HG03521 (cell line): ENCODE measurements around the gene OSBP2.
"Not testable (repeated sequence)": the region's sequence is repeated elsewhere in the genome, so short reads cannot be mapped to it uniquely, and the experiment has no call there.

Experiments used
- ATAC-seq: cut with Tn5 transposase; IDR thresholded peaks from one replicate; pipeline ENCODE4 v1.9.1; 2021; ENCODE audit warnings: mild to moderate bottlenecking, moderate library complexity; ENCODE audit not compliant: unreplicated experiment

OSBP2 gene

DNA sequence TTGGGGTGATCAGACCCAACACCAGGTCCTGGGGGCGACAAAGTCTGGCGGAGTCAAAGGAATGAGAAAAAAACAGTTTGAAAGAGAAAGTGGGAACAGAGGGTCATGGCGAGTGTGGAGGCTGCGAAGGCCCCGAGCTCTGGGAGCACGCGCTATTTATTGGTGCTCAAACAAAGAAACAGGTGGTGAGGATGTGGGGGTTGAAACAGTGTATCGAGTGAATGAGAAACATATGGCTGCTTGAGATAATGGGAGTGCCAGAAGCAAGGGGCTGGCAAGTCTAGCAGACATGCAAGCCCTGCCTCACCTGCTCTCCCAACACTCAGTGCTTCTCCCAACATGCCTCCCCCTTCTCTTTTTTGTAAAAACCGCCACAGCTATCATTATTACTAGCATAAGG lies 19.2 kb upstream of the OSBP2 start:
- ATAC-seq, result no peak

DNA sequence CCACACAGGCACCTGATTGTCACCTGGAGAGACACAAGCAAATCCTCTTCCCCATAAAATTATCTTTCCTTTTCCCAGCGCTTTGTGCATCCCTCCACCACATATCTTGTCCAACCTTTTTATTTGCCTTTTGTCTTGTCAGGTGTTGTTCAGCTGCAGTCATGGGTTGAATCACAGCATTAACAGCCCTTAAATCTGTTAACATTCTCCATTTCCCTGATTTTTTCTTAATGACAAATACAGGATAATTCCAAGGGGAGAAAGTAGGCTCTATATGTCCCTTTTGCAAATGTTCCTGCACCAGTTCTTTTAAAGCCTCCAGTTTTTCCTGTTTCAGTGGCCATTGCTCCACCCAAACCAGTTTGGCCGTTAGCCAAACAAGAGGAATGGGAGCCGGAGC lies 18.1 kb upstream of the OSBP2 start:
- not testable (repeated sequence) for ATAC-seq

DNA sequence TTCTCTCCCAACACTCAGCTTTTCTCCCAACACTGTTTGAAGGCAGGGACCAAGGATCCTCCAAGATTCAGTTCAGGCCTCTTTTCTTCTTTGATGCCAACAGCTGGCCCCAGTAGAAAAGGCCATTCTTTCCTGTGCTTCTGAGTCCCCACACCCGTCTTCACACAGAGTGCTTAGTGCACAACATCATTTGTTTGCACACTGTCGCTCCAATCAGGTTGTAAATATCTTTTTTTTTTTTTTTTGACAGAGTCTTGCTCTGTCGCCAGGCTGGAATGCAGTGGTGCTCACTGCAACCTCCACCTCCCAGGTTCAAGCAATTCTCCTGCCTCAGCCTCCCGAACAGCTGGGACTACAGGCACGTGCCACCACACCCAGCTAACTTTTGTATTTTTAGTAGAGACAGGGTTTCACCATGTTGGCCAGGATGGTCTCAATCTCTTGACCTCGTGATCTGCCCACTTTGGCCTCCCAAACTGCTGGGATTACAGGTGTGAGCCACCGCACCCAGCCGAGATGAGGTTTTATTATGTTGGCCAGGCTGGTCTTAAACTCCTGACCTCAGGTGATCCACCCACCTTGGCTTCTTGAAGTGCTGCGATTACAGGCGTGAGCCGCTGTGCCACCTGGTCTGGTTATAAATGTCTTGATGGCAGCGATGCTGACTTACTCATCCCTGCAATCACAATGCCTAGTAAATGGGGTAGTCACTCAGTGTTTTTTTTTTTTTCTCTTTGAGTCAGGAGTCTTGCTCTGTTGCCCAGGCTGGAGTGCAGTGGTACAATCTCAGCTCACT lies 14.6 kb upstream of the OSBP2 start:
- ATAC-seq, result not testable (repeated sequence)

DNA sequence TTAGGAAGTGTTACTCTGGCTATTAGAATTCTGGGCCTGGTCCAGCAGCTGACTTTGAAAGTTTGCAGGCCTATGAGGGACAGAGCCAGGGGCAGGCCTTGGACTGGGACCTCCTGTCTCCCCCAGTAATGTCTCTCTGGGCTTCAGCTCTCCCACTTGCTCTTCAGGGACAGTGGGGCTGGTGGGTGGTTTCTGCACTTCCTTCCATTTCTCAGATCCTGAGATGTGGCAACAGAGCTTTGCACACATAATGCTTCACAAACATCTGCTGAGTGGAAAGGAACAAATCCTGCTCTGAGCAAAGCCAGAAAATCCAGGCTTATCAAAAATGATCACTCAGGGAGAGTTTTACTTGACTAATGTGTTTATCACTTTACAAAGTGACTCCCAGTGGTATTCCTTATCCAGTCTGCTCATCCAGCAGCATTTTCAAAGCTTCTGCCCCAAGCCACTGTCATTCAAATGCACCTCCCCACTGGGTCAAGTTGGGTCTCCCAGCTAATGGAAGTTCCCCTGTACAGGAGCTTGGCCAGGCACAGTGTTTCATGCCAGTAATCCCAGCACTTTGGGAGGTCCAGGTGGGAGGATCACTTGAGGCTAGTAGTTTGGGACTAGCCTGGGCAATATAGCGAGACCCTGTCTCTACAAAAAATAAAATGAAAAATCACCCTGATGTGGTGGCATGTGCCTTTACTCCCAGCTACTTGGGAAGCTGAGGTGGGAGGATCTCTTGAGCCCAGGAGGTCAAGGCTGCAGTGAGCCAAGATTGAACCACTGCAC lies 13.5 kb upstream of the OSBP2 start:
- ATAC-seq, result no peak

DNA sequence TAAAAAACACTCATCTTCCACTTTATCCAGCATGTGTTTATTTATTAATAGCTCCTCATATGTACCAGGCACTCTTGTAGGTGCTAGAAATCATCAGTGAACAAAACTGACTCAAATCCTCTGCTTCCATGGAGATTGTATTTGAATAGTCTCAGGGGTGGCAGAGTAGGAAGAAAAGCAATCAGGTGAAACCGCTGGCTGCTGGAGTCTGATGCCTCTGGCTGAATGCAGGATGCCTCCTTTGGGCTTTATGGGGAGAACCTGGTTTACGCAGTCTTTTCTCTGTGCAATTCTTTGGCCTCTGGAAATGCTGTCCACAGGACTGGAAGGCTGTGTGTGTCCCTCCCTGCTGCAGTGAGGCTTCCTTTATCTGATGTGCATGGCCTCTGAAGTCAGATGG lies 12.8 kb upstream of the OSBP2 start:
- no peak for ATAC-seq

DNA sequence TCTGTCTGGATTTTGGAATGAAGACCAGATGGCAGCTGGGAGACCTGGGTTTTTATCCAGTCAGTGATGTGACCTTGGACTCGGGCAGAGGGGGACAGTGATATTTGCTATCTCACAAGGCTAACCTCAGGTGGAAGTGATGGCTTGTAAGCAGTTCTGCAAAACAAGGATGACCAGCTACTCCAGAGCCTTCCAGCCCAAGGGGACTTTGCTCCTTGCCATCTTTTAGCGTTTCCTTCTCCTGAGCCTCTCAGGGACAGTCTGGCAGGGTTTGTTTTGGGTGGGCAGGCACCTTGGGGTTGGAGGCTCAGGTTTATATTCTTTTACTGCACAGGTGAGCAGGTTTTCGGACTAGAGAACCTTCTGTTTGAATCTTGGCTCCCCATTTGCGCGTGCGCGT lies 9.5 kb upstream of the OSBP2 start:
- no peak for ATAC-seq

DNA sequence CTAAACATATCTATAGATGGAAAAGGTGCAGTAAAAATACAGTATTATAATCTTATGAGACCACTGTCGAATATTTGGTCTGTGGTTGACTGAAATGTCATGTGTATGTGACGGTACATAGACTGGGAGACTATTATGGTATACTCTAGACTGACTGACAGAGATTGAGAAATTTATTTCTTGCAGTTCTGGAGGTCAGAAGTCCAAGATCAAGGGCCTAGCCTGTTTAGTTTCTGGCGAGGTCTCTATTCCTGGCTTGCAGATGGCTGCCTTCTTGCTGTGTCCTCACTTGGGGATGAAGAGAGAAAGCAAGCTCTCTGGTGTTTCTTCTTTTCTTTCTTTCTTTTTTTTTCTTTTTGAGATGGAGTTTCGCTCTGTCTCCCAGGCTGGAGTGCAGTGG lies 7.3 kb upstream of the OSBP2 start:
- no peak for ATAC-seq

DNA sequence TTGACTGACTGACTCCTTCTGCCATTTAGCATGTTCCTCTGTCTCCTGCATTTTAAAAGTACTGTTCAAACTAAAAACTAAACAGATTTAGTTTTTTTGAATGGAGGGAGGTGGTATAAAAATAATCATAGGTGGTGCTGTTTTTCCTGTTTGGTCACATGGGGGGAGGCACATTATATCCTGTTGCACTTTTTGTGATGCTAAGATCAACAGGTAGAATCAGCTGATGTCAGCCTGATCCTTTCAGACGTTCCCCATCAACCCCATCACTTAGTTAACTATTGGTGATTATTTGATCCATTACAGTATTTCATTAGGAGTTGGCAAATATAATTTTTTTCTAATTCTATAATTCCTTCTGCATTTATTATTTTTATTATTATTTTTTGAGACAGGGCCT lies 5.1 kb upstream of the OSBP2 start:
- ATAC-seq, result no peak

DNA sequence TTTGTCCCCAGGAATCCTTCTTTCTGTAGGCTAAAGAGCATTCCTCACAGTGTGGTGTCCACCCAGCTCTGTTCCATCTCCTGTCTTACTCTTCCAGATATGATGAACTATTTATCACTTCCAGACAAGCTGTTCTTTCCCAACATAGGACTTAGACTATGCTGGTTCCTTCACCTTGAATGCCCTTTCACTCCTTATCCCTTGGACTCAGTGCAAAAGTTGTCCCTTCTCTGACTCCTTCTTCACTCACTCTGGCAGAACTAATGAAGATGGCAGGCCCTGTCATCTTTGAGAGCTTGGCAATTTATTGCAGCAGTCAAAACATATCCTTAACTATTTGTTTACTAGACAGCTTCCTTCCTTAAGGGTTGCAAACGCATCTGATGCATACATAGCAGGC lies 3.5 kb upstream of the OSBP2 start:
- ATAC-seq, result no peak

DNA sequence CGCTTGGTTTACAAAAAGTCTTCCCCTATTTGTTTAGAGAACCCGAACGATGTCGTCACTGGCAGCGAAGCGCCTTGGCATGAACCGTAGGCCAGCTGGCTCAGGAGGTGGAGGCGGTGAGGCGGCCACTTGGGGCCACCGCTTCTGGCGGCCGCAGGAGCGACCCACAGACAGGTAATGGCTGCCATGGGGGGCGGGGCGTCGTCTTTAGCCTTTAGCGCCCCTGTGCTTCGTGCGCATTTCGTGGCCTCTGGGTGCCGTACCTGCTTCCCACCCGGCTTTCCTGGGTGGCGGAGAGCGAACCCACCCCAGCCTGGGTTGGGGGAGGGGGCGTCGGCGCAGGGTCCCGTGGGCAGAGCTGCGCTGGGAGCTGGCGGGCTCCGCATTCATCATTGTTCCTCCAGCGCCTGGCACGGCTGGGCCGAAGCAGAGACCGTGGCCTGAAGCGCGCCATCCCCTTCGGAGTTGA lies 469 bp upstream of the OSBP2 start:
- ATAC-seq, result no peak

DNA sequence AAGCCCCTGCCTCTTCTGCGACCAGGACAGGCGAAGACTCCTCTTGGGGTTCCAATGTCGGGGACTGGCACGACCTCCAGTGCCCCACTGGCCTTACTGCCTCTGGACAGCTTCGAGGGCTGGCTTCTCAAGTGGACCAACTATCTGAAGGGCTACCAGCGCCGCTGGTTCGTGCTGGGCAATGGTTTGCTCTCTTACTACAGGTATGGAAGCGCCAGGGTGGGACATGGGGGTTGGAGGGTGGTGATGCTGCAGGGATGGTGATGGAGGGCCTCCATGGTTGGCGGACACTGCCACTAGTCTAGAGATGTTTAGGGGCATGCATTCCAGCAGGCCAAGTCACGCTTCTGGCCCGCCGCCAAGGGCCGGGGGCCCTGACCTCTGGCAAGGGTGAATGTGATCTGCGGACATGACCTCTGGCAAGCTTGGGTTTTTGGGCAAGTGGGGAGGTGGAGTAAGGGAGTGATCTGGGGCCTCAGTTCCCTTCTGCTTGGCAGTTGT lies 727 bp downstream of the OSBP2 start:
- ATAC-seq, result no peak

DNA sequence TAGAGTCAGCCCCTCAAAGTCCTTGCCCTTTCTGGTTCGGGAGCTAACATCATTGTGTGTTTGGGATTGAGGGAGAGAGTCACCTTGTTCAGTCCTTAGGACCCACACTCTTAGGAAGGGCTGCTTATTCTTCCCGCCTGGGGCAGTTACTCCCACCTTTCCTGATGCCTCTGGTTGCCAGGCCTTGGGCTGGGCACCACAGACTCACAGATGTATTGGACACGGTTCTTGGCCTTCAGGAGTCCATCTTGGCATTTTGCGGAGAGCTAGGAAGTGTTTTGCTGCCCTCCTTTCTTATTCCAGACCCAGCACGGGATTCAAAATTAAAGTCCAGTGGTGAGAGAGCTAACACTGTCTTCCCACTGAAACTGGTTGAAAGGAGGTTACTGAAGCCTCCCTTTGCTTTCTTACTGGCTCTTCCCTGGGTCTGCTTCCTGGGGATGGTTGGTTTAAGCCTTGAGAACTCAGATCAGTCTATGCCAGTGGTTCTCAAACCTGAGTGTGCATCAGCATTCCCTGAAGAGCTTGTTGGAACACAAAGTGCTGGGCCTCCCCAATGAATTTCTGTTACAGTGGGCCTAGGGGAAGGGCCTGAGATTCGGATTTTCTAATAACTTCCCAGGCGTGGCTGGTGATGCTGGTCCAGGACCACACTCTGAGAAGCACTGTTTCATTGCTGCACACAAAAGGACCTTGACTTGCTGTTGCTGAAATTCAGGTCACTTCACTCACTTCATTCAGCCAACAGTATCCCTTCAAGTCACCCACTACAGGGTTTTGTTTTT lies 1.4 kb downstream of the OSBP2 start:
- no peak for ATAC-seq

DNA sequence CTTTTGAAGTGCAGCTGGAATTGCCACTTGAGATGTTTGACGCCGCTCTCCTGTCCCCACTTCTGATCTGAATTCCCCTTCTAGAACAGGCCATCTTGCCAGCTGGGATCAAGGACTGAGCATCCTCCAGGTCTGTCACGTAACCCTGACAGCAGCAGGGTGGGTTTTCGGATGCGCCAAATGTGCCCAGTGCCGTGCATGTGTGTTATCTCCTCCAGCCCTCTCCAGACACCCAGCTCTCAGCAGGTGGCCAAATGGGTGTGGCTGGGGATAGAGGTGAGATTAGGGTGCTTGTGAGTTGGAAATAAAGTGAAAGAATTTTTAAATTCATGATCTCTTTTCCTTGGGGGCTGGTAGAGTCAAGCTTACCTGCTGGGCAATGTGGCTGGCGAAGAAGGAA lies 3.3 kb downstream of the OSBP2 start:
- ATAC-seq, result no peak

DNA sequence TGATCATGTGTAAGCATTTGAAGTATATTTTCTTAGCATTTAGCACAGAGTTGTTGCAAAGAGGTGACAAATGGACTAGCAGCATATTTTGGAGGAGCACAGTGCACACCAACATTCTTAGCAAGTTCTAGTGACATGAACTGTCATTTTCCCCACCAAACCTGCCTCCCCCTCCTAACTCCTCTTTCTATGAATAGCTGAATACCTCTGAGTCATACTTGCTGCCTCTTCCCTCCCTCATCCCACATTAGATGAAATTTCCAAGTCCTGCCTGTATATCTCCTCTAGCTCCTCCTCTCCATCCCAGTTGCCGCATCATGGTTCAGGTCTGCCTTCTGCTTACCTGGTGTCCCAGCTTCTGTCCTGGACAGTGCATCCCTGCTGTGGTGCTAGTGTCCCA lies 7.2 kb downstream of the OSBP2 start:
- no peak for ATAC-seq

DNA sequence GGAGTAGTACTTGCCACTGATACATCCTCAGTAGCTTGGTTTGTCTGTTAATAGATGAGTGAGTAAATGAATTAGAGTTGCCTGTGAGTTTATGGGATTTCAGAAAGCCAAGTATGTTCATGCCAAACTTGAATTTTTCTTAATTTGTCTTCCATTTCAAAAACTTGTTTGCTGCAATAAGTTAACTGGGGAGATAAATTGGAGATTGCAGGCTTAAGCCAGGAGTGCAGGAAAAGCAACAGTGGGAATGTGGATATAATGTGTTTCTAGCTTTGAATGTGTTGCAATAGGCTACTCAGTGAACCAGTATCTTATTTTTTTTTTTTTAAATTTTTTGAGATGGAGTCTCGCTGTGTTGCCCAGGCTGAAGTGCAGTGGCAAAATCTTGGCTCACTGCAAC lies 8.2 kb downstream of the OSBP2 start:
- ATAC-seq, result no peak

DNA sequence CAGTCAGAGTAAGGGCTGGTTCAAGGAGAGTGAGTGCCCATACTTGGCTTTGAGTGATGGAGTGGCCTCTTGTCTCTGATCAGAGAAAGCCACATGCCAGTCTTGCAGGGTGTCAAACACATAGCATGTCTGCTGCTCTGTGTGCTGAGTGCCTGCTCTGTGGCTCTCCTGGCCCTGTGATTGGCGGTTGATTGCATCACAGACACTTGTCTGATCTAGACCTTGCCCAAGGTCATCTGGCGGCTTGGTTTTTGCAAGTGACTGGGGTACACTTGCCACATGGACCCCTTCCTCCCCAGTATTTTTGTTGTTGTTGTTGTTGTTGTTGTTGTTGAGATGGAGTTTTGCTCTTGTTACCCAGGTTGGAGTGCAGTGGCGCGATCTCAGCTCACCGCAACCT lies 10.3 kb downstream of the OSBP2 start:
- no peak for ATAC-seq

DNA sequence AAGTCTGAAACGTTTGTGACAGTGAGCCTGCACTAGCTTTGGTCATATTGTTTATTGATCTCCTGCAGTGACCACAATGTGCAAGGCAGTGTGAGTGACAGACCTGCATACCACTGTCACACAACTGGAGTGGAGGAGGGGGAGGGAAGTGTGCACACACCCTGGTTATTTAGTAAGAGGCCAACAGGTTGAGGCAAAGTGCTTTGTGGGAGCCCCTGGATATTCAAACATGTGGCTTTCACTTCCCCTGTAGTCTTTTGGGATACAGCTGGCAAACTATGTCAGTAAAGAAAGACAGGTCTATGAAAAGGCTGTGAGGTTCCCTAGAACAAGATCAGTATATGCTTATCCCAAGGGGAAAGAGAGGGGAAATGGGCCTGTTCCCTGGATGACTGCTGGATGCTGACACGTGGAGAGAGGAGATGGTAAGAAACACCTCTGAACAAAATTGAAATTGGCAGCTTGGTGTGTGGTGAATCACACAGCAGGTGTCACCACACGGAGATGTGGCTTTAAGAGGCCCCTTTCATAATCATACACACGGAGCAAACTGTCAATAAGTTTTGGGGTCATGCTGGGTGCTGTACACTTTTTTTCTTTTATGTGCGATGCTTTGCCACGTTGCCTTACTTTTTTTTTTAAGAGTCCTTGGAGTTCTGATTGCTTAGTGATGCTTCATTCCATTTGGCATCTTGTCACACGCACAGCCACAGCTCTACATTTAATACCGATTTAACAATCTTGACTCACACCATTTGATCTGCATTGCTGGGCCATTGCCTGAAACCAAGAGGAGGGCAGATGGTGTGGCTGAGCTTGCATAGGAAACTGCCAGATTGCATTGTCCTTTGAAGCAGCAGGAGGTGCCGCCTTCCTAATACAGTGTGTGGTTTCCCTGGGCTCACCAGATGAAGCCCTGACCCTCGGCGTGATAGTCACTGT lies 11.3 kb downstream of the OSBP2 start:
- ATAC-seq, result peak; percentile 58

DNA sequence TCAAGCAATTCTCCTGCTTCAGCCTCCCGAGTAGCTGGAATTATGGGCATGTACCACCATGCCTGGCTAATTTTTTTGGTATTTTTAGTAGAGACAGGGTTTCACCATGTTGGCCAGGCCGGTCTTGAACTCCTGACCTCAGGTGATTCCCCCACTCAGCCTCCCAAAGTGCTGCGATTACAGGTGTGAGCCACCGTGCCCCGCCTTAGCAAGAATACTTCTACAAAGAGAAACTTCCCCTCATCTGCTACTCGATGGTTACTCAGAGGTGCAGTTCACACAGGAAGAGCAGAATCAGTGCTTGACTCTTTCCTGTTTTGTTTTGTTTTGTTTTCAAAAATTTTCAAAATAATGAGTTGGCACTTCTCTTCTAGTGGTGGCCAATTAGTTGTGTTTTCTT lies 15.3 kb downstream of the OSBP2 start:
- not testable (repeated sequence) for ATAC-seq

DNA sequence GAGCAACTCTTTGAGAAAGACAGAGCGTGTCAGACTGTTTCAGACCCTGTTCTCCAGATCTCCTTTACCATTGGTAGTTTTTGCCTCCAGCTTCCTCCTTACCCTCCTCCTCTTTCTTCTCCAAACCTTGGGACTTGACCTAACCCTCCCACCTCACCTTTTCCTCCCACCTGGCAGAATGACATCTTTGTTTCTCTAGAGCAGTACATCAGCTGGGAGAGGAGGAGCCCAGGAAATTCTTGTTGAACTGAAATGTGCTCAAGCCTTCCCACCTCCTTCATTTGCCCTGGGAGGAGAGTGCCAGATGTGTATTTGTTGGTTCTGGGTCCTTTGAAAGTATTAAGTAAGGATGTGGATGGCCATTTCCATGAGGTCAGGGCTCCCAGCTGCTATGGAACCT lies 17.4 kb downstream of the OSBP2 start:
- ATAC-seq, result no peak

DNA sequence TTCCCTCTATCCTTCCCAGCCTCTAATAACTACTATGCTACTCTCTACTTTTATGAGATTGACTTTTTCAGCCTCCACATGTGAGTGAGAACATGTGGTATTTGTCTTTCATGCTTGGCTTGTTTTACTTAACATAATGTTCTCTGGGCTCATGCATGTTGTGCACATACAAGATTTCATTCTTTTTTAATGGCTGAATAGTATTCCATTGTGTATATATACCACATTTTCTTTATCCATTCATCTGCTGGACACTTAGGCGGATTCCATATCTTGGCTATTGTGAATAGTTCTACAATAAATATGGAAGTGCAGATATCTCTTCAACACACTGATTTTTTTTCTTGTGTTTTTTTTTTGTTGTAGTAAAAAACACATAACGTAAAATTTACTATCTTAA lies 19.4 kb downstream of the OSBP2 start:
- ATAC-seq, result no peak
